GM23338 (cell line): ENCODE measurements around the gene FLNB.

ENCODE experiments used
- CREB1 ChIP-seq: fragments of 250-450 bp; sonication (Bioruptor Pico); IDR thresholded peaks from 2 replicates; pipeline ENCODE4 v1.5.0; 2020; ENCODE audit warnings: low read depth, mild to moderate bottlenecking, moderate library complexity
- CTCF ChIP-seq, 2 experiments: fragments of 200-600 bp in 1 of 2; sonication (generic) in 1 of 2; conservative IDR thresholded peaks; 2 replicates each; pipeline versions ENCODE4 v1.5.1 to v1.6.1; 2016 to 2017; ENCODE audit warnings: antibody characterized with exemption in 2 of 2, low read depth in 2 of 2, mild to moderate bottlenecking in 2 of 2, moderate library complexity in 1 of 2
- REST ChIP-seq: IDR thresholded peaks from one replicate; pipeline ENCODE4 v1.6.1; 2018; ENCODE audit warnings: antibody characterized with exemption; ENCODE audit not compliant: unreplicated experiment

DNA sequence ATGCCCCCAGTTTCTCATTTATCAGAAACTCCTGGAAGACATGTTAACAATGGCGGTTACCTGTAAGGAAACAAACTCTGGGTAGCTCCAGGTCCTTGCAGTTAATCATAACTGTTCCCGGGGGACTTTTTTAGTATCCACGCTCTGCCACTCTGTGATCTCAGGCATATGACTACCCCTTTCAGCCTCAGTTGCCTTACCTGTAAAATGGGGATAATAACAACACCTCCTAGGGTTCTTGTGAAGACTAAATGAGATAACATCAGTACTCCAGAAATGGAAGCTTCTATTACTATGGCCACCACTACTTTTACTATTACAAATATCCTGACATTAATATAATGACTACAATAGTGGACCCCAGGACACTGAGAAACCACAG is 7.1 kb upstream of the FLNB start:
- no peak for TF ChIP-seq CTCF (conservative IDR thresholded peaks at IDR 0.05; ENCODE audit: low read depth in 2 of 2)
- TF ChIP-seq REST, result no peak
- TF ChIP-seq CREB1 (CRISPR knock-in tag), result no peak
